Peyer's patch (tissue), 4 donors: ENCODE data around the gene BANP. TPM values are rescaled to one million over a fixed set of nuclear protein-coding genes. Genes with fewer than 3 reads are reported as not detected.
"Not testable (repeated sequence)": the region's sequence is repeated elsewhere in the genome, so short reads cannot be mapped to it uniquely, and the experiment has no call there.

ENCODE experiments used
- DNase-seq, 3 donors: peaks; one replicate each; pipeline ENCODE4 v3.0.0-alpha.2; 2017 to 2019
- H3K27ac ChIP-seq, 4 donors: fragments of 200-600 bp; sonication (generic); one replicate each; pipeline ENCODE4 v1.5.1; 2016 to 2019
- H3K27me3 ChIP-seq, 2 donors: fragments of 200-600 bp; sonication (generic); one replicate each; pipeline ENCODE4 v1.5.1; 2019
- H3K36me3 ChIP-seq, 3 donors: fragments of 200-600 bp; sonication (generic); one replicate each; pipeline ENCODE4 v1.5.1; 2016 to 2019
- H3K4me1 ChIP-seq, 4 donors: fragments of 200-600 bp; sonication (generic); one replicate each; pipeline ENCODE4 v1.5.1; 2016 to 2019
- H3K4me3 ChIP-seq, 4 donors: fragments of 200-600 bp; sonication (generic); 1 replicate in 3 of 4; 2 replicates in 1 of 4; pipeline ENCODE4 v1.5.1; 2016 to 2019; ENCODE audit warnings: mild to moderate bottlenecking in 1 of 4
- H3K9me3 ChIP-seq, 4 donors: fragments of 200-600 bp; sonication (generic); one replicate each; pipeline ENCODE4 v1.5.1; 2016 to 2019; ENCODE audit warnings: mild to moderate bottlenecking in 1 of 4
- CTCF ChIP-seq, 6 experiments: fragments of 450-650 bp in 4 of 6; fragments of 200-600 bp in 2 of 6; sonication (generic) in 1 of 6; IDR thresholded peaks; one replicate each; pipeline ENCODE4 v1.5.1; 2017 to 2019; ENCODE audit warnings: antibody characterized with exemption in 6 of 6, mild to moderate bottlenecking in 3 of 6, moderate library complexity in 1 of 6
- POLR2A ChIP-seq, 2 donors: fragments of 450-650 bp; IDR thresholded peaks; one replicate each; pipeline ENCODE4 v1.5.1; 2017; ENCODE audit warnings: antibody characterized with exemption in 2 of 2, mild to moderate bottlenecking in 2 of 2, moderate library complexity in 2 of 2
- total RNA-seq, 4 donors: library from RNA; depleted of rRNA; stranded (reverse); fragments of >200 nt; gene quantifications; one replicate each; pipeline ENCODE4 v1.1.0, GENCODE V29; 2016

BANP gene
- total RNA-seq, 4 donors from 2014 or later, result 27.6 to 113 (median 42.7) TPM

DNA sequence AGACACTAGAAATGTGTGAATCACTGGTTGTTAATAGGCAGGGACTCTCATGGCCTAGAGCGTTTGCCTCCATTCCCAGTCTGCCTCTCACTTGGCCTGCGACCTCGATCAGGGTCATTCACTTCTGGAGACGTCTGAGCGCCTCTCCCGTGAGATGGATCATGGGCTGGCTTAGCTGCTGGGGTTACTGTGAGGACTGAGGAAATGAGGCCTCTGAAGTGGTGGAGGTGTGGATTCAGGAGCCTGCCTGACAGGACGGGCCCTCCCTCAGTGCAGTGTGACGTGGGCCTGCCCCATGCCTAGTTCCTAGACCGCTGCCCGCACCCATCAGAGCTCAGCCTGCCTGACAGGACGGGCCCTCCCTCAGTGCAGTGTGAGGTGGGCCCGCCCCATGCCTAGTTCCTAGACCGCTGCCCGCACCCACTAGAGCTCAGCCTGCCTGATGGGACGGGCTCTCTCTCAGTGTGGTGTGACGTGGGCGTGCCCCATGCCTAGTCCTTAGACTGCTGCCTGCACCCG lies 61.9 kb downstream of the BANP start:
- H3K4me3 ChIP-seq, result no peak overlapping the region
- TF ChIP-seq CTCF (IDR thresholded peaks at IDR 0.05) (no peak), POLR2A (IDR thresholded peaks at IDR 0.05) (no peak)
- H3K4me1 ChIP-seq, result peaks cover 0 to 18% (median 0%) of the 10 kb centered on the region in 4 donors
- peak overlapping the region in 1 of 4 donors; percentile 12 for H3K27ac ChIP-seq
- H3K27me3 ChIP-seq, result no peaks in the 10 kb centered on the region
- peaks cover 0 to 15% (median 0%) of the 10 kb centered on the region in 3 donors for H3K36me3 ChIP-seq
- no peaks in the 10 kb centered on the region for H3K9me3 ChIP-seq
- peak in 1 of 3 donors; percentile 49 for DNase-seq

GRCh38 chr16:88013766-88014251 lies 62.6 kb downstream of the BANP start:
- Histone ChIP-seq H3K27ac (peak overlapping the region in 2 of 4 donors; percentile 12 to 41), H3K27me3 (no peaks in the 10 kb centered on the region), H3K4me1 (peaks cover 0 to 18% (median 0%) of the 10 kb centered on the region in 4 donors), H3K36me3 (peaks cover 0 to 10% (median 0%) of the 10 kb centered on the region in 3 donors), H3K4me3 (no peak overlapping the region), H3K9me3 (no peaks in the 10 kb centered on the region)
- TF ChIP-seq CTCF (IDR thresholded peaks at IDR 0.05) (no peak), POLR2A (IDR thresholded peaks at IDR 0.05) (no peak)
- DNase-seq, result peak in 1 of 3 donors; percentile 51

GRCh38 chr16:88014252-88014781 lies 63.1 kb downstream of the BANP start:
- Histone ChIP-seq H3K4me3 (no peak overlapping the region), H3K4me1 (peaks cover 0 to 18% (median 0%) of the 10 kb centered on the region in 4 donors), H3K36me3 (peaks cover 0 to 8% (median 0%) of the 10 kb centered on the region in 3 donors), H3K27ac (peak overlapping the region in 1 of 4 donors; percentile 41), H3K27me3 (no peaks in the 10 kb centered on the region), H3K9me3 (no peaks in the 10 kb centered on the region)
- no peak for TF ChIP-seq CTCF (IDR thresholded peaks at IDR 0.05)
- TF ChIP-seq POLR2A (IDR thresholded peaks at IDR 0.05), result no peak
- DNase-seq, result peak in 1 of 3 donors; percentile 28

DNA sequence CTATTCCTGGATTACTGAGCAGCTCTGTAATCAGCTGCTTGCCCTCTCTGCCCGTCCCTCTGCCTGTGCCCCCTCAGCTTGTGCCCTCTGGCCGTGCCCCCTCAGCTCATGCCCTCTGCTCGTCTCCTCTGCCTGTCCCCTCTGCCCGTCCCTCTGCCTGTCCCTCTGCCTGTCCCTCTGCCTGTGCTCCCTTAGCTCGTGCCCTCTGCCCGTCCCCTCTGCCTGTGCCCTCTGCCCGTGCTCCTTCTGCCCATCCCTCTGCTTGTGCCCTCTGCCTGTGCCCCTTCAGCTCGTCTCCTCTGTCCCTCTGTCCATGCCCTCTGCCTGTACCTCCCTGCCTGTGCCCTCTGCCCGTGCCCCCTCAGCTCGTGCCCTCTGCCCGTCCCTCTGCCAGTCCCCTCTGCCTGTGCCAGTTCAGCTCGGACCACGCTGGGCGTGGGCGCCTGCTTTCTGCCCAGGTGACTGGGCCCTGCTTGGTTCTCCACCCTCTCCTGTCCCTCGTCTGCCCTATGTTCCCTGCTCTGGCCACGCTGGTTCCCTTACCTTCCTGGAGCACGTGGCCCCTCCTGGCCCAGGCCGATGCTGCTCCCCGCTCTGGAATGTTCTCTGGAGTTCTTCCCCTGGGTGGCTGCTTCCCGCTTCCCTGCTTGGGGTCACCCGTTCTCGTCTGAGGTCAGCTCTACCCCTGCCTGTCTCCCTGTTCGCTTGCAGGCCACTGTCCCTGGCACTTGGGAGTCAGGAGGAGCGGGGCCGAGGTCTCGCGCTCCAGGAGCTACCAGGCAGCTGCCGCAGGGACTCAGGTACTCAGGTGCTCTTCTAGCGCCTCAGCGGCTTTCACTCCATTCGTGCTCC lies 63.9 kb downstream of the BANP start:
- Histone ChIP-seq H3K4me1 (peaks cover 0 to 18% (median 0%) of the 10 kb centered on the region in 4 donors), H3K4me3 (no peak overlapping the region), H3K9me3 (no peaks in the 10 kb centered on the region), H3K36me3 (peaks cover 0 to 9% (median 0%) of the 10 kb centered on the region in 3 donors), H3K27me3 (no peaks in the 10 kb centered on the region), H3K27ac (no peak overlapping the region)
- TF ChIP-seq POLR2A (IDR thresholded peaks at IDR 0.05), result no peak
- no peak for TF ChIP-seq CTCF (IDR thresholded peaks at IDR 0.05)
- peak in 2 of 3 donors; percentile 30 to 37 for DNase-seq

GRCh38 chr16:88015806-88016140 lies 64.5 kb downstream of the BANP start:
- Histone ChIP-seq H3K9me3 (no peaks in the 10 kb centered on the region), H3K27ac (no peak overlapping the region), H3K27me3 (no peaks in the 10 kb centered on the region), H3K4me3 (no peak overlapping the region), H3K36me3 (peaks cover 0 to 8% (median 0%) of the 10 kb centered on the region in 3 donors), H3K4me1 (peaks cover 0 to 18% (median 0%) of the 10 kb centered on the region in 4 donors)
- TF ChIP-seq POLR2A (IDR thresholded peaks at IDR 0.05) (no peak), CTCF (IDR thresholded peaks at IDR 0.05) (no peak)
- DNase-seq, result no peak

- H3K27ac ChIP-seq, H3K36me3 ChIP-seq, H3K27me3 ChIP-seq, H3K9me3 ChIP-seq, H3K4me3 ChIP-seq: not testable (repeated sequence)
- peaks cover 0 to 18% (median 0%) of the 10 kb centered on the region in 4 donors for H3K4me1 ChIP-seq
- DNase-seq, result peak in 1 of 3 donors; percentile 38
These were observed 65.2 kb downstream of the BANP start for GRCh38 chr16:88016386-88016785.
